RWPE2 (cell line): Measurements from ENCODE around the gene STIP1.
A peak's percentile ranks its signal among the peaks of the same experiment; 100 is the strongest.

ENCODE experiments used
- ATAC-seq: fragments of 200-7000 bp; cut with Tn5 transposase; 3 replicates; pipeline ENCODE4 v1.9.1; 2021; ENCODE audit warnings: low read depth
- DNase-seq: peaks from one replicate; pipeline ENCODE4 v3.0.0-alpha.2; 2020; ENCODE audit warnings: low spot score
- H3K27ac ChIP-seq: fragments of 450-650 bp; 2 replicates; pipeline ENCODE4 v1.5.1; 2017; ENCODE audit warnings: mild to moderate bottlenecking; ENCODE audit not compliant: poor library complexity, severe bottlenecking
- H3K27me3 ChIP-seq: fragments of 250-450 bp; sonication (Bioruptor Pico); 2 replicates; pipeline ENCODE4 v1.5.1; 2021; ENCODE audit warnings: mild to moderate bottlenecking, moderate library complexity; ENCODE audit not compliant: insufficient read depth, poor library complexity, severe bottlenecking
- H3K36me3 ChIP-seq: fragments of 250-450 bp; sonication (Bioruptor Pico); 2 replicates; pipeline ENCODE4 v1.5.1; 2020; ENCODE audit warnings: low read depth, mild to moderate bottlenecking, moderate library complexity
- H3K4me1 ChIP-seq: fragments of 250-450 bp; sonication (Bioruptor Pico); 2 replicates; pipeline ENCODE4 v1.5.1; 2021; ENCODE audit warnings: mild to moderate bottlenecking, moderate library complexity; ENCODE audit not compliant: insufficient read depth, poor library complexity, severe bottlenecking
- H3K4me3 ChIP-seq: fragments of 250-450 bp; sonication (Bioruptor Pico); 2 replicates; pipeline ENCODE4 v1.5.1; 2021; ENCODE audit warnings: mild to moderate bottlenecking, moderate library complexity; ENCODE audit not compliant: severe bottlenecking
- H3K9me3 ChIP-seq: fragments of 250-450 bp; sonication (Bioruptor Pico); 2 replicates; pipeline ENCODE4 v1.5.1; 2021; ENCODE audit warnings: mild to moderate bottlenecking, moderate library complexity; ENCODE audit not compliant: severe bottlenecking
- TF ChIP-seq, protein P1 (sequence below): fragments of 450-650 bp; IDR thresholded peaks from one replicate; pipeline ENCODE4 v1.5.1; 2017; ENCODE audit warnings: mild to moderate bottlenecking, moderate library complexity; ENCODE audit not compliant: poor library complexity, severe bottlenecking

The STIP1 gene

DNA sequence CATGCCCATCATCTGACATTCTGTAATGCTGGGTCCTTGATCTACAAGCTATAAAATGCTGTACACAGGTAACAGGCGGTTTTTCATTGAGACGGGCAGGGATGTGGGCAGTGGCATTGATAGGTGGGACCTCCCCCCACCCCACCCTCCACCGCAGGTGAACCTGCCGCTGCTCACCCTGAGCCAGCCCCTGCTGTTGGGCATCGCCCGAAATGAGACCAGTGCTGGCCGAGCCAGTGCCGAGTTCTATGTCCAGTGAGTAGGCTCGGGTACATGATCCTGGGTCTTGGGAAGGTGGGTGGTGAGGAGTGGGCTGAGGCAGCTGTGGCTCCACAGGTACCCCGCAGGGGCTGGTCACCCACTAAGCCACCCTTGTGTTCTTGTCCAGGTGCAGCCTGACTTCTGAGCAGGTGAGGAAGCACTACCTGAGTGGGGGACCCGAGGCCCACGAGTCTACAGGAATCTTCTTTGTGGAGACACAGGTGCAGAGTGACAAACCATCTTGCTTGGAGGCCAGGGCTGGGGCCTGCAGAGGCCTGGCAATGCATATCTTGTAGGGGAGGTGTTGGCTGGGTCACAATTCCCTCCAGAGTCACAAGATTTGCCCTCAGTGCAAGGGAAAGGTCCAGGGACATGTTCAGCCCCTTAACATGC lies 43.2 kb downstream of the STIP1 start:
- ATAC-seq: no peak
- no peaks in the 10 kb centered on the region for H3K36me3 ChIP-seq
- peaks cover 2% of the 10 kb centered on the region for H3K4me1 ChIP-seq
- H3K4me3 ChIP-seq: no peak overlapping the region
- DNase-seq: no peak
- peak overlapping the region; percentile 47 for H3K27ac ChIP-seq
- TF ChIP-seq, protein P1, sequence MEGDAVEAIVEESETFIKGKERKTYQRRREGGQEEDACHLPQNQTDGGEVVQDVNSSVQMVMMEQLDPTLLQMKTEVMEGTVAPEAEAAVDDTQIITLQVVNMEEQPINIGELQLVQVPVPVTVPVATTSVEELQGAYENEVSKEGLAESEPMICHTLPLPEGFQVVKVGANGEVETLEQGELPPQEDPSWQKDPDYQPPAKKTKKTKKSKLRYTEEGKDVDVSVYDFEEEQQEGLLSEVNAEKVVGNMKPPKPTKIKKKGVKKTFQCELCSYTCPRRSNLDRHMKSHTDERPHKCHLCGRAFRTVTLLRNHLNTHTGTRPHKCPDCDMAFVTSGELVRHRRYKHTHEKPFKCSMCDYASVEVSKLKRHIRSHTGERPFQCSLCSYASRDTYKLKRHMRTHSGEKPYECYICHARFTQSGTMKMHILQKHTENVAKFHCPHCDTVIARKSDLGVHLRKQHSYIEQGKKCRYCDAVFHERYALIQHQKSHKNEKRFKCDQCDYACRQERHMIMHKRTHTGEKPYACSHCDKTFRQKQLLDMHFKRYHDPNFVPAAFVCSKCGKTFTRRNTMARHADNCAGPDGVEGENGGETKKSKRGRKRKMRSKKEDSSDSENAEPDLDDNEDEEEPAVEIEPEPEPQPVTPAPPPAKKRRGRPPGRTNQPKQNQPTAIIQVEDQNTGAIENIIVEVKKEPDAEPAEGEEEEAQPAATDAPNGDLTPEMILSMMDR: no peak
- no peaks in the 10 kb centered on the region for H3K27me3 ChIP-seq
- H3K9me3 ChIP-seq: no peaks in the 10 kb centered on the region

DNA sequence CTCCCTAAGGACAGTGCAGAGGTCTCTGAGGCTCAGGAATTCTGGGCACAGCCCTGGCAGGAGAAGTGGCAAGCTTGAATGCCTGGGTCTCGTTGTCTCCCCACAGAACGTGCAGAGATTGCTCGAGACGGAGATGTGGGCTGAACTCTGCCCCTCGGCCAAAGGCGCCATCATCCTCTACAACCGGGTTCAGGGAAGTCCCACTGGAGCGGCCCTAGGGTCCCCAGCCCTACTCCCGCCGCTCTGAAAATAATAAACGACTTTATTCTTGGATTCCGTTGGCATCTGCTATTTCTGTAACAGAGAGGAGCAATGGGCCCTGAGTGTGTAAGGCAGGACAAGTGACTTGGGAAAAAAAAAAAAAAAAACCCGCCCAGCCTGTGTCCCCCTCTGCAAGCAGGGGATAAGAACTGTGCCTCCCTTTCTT lies 43.8 kb downstream of the STIP1 start:
- Histone ChIP-seq H3K36me3 (no peaks in the 10 kb centered on the region), H3K27me3 (no peaks in the 10 kb centered on the region), H3K9me3 (no peaks in the 10 kb centered on the region), H3K4me3 (peak overlapping the region; percentile 92), H3K4me1 (no peaks in the 10 kb centered on the region), H3K27ac (peak overlapping the region; percentile 47)
- TF ChIP-seq, protein P1: no peak
- ATAC-seq (no peak), DNase-seq (no peak)

GRCh38 chr11:64230171-64230984 lies 44.4 kb downstream of the STIP1 start, which contains the start of gene DNAJC4:
Gene DNAJC4 (plus strand): TSS chr11:64230548. CDS start chr11:64230855, 307 bp downstream.
- Histone ChIP-seq H3K9me3 (no peaks in the 10 kb centered on the region), H3K27me3 (no peaks in the 10 kb centered on the region), H3K4me3 (peak within 1 kb of the TSS; percentile 92), H3K27ac (peak within 1 kb of the TSS; percentile 47), H3K36me3 (peaks cover 2% of the 10 kb centered on the region; the same call in 1 of the 2 replicates), H3K4me1 (no peaks in the 10 kb centered on the region)
- DNase-seq (peak; percentile 92), ATAC-seq (peak; percentile 41)
- TF ChIP-seq, protein P1: no peak

DNA sequence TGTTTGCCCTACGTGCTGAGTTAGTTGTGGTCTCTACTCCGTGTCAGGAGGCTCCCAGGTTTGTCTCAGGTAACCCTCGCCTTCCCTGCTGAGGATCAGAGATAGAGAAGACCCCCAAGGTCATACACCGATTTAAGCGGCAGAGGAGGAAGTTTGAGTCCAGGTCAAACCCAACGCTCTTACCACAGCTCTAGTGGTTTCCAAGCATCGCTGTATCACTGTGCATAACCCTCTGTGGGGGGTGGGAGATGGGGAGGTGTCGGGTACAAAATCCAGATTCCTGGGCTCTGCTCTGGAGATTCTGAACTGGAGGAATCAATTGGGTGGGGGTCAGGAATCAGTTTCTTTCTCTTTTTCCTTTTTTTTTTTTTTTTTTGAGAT lies 45.0 kb downstream of the STIP1 start:
- Histone ChIP-seq H3K4me1 (no peaks in the 10 kb centered on the region), H3K4me3 (peak overlapping the region; percentile 92), H3K9me3 (no peaks in the 10 kb centered on the region), H3K27me3 (no peaks in the 10 kb centered on the region), H3K36me3 (peaks cover 7% of the 10 kb centered on the region; the same call in 1 of the 2 replicates), H3K27ac (peak overlapping the region; percentile 47)
- DNase-seq (no peak), ATAC-seq (no peak)
- TF ChIP-seq, protein P1: no peak

DNA sequence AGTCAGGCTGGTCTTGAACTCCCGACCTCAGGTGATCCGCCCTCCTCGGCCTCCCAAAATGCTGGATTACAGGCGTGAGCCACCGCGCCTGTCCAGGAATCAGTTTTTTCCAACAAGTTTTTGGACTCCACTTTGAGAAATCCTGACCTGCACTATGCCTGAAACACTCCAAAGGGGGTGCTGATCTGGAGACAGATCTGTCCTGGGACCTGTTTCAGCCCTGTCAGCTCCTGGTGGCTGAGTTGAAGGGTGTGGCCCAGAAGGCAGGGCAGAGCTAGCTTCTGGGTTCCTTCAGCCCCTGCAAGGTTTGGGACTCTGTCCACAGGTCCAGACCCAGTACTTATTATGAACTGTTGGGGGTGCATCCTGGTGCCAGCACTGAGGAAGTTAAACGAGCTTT lies 45.6 kb downstream of the STIP1 start:
- ATAC-seq (no peak), DNase-seq (no peak)
- H3K4me3 ChIP-seq: no peak overlapping the region
- H3K27me3 ChIP-seq: no peaks in the 10 kb centered on the region
- TF ChIP-seq, protein P1: no peak
- H3K4me1 ChIP-seq: no peaks in the 10 kb centered on the region
- H3K27ac ChIP-seq: no peak overlapping the region
- no peaks in the 10 kb centered on the region for H3K9me3 ChIP-seq
- peaks cover 7% of the 10 kb centered on the region; the same call in 1 of the 2 replicates for H3K36me3 ChIP-seq
